GM20000 (cell line): ENCODE results near the gene PHF23.

Source experiments
- DNase-seq: peaks from one replicate; pipeline ENCODE4 v3.0.0; 2012; ENCODE audit warnings: low spot score
- TF ChIP-seq, protein P1 (sequence below): IDR thresholded peaks from 2 replicates; pipeline ENCODE4 v1.5.1; 2012; ENCODE audit warnings: mild to moderate bottlenecking, control low read depth; ENCODE audit errors: extremely low read depth, missing control alignments

PHF23 gene

DNA sequence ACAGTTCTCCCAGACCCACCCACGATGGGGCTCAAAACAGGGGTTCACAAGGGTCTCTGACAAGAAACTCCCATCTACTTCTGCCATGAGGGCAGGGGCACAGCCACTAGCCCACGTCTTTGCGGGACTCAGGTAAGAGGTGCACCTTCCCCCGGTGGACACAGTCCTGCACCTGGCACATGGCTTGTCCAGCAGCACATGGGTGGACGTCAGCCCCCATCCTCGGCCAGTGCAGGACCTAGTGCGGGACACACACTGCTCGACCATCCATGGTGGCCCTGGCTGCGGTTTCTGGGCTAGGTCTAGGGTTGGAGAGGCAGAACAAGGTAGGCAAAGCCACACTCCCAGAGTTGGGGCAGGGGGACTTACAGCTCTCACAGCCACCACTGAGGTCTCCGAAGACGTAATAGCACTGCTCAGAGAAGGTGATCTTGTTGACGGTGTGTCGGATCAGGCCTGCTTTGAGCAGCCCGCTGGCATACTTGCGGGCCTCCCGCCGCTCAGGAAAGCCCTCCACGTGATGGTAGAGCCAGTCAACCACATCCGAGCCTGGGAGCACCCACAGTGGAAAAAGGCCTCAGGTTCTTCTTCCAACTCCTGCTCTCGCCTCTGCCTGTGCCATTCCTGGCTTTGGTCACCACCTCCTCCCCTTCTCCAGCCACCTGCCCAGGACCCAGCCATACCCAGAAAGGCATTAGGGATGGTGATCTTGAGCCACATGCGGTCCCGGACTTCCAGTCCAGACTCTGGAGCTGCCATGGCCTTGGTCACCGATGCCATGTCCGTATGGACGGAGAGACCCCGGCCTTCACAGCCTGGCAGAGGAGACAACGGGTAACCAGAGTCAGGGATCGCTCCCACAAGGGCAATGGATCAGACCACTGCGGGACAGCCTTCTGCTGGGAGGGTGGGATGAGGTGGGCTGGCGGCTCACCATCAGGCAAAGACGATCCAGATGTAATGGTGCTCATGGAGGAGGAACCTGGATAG is 12.2 kb downstream of the PHF23 start:
- TF ChIP-seq, protein P1, sequence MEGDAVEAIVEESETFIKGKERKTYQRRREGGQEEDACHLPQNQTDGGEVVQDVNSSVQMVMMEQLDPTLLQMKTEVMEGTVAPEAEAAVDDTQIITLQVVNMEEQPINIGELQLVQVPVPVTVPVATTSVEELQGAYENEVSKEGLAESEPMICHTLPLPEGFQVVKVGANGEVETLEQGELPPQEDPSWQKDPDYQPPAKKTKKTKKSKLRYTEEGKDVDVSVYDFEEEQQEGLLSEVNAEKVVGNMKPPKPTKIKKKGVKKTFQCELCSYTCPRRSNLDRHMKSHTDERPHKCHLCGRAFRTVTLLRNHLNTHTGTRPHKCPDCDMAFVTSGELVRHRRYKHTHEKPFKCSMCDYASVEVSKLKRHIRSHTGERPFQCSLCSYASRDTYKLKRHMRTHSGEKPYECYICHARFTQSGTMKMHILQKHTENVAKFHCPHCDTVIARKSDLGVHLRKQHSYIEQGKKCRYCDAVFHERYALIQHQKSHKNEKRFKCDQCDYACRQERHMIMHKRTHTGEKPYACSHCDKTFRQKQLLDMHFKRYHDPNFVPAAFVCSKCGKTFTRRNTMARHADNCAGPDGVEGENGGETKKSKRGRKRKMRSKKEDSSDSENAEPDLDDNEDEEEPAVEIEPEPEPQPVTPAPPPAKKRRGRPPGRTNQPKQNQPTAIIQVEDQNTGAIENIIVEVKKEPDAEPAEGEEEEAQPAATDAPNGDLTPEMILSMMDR = no peak
- DNase-seq = no peak

DNA sequence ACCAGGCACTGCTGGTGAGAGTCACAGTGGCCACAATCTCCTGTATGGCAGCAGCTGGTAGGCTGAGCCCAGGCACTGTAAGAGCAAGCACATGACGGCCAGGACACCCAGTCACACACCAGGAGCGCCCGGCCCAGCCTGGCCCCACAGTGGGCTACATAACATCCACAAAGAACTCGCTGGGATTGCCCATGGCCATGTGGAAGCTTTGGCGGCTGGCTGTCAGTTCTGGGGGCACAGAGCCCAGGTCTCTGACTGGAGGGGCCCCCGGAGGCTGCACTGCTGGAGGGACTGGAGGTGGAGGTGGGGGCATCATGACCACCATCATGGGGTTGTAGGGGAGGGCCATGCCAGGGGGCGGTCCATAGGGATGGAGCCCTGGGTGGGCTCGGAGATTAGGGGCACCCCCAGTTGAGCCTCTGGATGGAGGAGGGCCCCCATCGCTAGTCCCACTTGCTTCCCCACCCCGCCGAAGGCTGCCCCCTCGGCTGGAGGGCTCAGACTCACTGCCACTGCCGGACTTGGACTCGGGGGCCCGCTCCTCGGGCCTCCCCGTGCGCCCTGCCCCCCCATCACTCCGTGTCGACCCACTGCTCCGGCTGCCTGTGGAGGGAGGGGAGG is 13.4 kb downstream of the PHF23 start:
- DNase-seq = no peak
- TF ChIP-seq, protein P1 = no peak

DNA sequence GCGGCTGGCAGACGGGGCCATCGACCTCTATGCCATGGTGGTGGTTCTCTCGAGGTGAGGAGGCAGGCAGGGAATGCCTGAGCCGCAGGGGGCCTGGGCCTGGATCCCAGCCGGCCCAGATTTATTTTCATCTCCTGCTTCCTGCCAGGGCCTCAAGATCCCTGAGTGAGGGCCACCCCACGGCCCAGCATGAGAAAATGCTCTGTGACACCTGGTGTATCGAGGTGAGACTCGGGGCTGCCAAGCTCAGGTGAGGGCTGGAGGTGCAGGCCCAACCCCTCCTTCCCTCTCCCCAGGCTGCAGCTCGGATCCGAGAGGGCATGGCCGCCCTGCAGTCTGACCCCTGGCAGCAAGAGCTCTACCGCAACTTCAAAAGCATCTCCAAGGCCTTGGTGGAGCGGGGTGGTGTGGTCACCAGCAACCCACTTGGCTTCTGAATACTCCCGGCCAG is 14.6 kb downstream of the PHF23 start:
- TF ChIP-seq, protein P1 = no peak
- DNase-seq = no peak

DNA sequence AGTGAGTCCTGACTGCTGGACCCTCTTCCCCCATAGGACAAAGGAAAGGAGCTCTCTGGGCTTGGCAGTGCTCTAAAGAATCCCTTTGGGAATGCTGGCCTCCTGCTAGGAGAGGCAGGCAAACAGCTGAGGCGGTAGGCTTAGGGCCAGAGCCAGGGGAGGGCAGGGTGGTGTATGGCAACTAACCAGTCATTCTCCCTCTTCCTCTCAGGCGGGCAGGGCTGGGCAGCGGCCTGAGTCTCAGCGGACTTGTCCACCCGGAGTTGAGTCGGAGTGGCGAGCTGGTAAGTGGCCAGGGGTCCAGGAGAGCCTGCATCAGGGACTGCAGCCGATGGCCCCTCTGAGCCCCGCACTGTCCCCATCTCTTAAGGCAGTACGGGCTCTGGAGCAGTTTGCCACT is 15.1 kb downstream of the PHF23 start:
- DNase-seq = no peak
- TF ChIP-seq, protein P1 = no peak

DNA sequence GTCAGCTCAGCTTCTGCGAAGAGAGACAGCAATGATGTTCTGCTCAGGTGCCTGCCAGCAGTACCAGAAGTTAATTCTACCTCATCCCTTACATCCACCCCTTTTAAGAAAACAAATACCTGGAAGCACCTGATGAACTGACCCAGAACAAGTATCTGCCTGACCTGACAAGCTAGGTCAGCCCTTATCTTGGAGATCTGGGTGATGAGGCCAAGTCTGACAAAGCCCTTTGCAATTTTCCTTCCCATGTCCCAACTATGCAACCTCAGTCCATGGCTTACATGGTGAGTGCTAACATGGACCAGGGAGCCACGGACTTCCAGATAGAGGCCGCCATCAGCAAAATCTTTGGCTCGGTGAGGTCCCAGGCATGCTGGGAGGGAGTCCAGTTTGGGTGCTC is 15.9 kb downstream of the PHF23 start:
- TF ChIP-seq, protein P1 = no peak
- no peak for DNase-seq

DNA sequence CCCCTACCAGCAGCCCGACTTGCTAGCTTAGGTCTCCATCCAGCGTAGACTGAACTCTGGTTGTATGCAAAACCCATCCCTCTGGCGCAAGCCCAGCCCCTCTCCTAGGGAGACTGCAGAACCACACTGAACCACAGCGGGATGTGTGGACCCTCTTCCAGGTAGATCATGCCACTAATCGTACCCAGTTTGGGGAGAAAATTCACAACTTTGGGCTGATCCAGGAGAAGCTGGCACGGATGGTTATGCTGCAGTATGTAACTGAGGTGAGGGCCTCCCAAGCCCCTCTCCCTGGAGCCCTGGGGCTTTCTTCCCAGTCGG is 16.3 kb downstream of the PHF23 start:
- TF ChIP-seq, protein P1 = no peak
- DNase-seq = no peak
